NCI-H1436 (cell line): ENCODE measurements around the gene L3MBTL3.
"Not testable (repeated sequence)": the region's sequence is repeated elsewhere in the genome, so short reads cannot be mapped to it uniquely, and the experiment has no call there.

Experiments used
- DNase-seq: peaks from one replicate; lab custom pipeline; 2025; lab: John Stamatoyannopoulos, UW

Gene L3MBTL3

DNA sequence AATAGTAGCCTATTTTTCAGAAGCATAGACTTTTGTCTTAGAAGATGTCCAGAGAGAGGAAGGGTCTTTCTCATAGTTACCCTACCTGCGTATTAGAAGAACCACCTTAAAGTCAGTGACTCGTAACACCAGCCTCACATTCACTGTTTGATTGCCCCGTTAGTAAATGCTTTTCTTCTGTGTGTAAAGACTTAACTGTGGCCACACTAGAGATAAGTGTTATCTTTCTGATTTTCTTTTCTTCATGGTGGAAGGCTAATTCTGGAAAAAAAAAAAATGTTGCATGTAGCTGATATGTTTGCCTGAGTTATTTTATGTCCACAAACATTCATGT lies 120.5 kb downstream of the L3MBTL3 start:
- DNase-seq: no peak

DNA sequence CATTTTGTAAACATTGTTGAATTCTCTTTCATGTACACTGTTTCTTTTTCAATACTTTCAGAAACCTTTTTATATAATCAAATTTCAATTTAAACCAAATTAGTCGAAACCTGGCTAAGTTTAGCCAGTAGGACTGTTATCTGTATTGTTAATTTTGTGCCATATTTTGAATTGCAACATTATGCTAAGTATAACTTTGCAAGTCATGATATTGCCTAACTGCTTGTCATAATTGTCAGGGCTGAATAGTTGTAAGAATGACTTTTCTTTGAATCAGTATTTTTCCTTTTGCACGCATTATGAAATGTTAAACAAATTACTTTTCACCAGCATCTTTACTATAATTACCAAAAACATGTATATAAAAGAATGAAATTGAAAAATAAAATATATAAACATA lies 121.7 kb downstream of the L3MBTL3 start:
- no peak for DNase-seq

DNA sequence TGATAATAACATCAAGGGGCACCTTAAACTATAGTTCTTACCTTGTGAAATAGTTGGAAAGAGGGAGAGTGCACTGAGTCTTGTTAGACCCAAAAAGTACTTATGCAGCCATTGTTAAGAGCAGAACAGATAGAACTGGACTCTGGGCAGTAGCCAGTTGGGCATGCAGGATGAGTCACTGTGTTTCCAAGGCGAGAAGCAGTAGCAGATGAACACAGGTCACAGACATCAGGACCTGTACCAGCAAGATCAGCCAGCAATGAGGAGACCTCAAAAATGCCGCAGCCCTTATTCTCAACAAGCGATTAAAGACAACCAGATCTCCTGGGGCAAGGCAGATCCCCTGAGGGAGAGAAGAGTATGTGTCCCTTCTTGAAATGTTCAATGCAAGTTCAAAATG lies 125.3 kb downstream of the L3MBTL3 start:
- no peak for DNase-seq

DNA sequence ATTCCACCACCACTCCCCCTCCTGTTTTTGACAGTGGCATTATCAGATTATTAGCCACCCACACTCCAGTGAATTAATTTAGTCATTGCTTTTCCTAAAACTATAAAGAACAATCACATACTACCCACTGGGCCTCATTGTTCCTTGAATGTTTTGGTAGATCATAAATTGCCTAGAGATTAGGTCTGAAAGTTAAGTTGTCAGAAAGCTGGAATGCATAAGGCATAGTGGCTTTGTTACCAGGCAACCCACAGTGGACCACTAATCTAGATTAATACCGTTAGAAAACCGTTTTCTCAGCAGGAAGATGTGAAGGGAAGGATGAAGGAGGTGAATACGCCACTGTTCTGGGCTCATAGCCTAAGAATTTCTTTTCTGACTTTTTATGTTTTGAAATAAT lies 128.7 kb downstream of the L3MBTL3 start:
- no peak for DNase-seq

DNA sequence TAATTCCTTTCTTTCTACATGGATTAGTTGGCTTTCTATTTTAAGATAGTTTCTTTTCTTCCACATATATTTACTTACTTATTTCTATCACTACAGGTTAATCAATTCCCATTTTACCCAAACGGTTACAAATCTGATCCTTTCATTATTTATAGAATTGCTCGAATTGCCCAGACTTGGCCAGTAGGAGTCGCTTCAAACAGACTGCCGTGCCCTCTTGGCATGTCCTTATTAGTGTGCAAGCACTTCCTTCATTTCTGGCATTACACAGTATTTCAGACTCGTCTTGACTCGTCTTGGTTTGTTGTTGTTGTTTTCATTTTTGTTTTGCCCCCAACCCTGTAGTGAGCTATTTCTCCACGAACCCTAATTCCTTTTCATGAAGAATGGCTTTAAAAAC lies 129.8 kb downstream of the L3MBTL3 start:
- no peak for DNase-seq

DNA sequence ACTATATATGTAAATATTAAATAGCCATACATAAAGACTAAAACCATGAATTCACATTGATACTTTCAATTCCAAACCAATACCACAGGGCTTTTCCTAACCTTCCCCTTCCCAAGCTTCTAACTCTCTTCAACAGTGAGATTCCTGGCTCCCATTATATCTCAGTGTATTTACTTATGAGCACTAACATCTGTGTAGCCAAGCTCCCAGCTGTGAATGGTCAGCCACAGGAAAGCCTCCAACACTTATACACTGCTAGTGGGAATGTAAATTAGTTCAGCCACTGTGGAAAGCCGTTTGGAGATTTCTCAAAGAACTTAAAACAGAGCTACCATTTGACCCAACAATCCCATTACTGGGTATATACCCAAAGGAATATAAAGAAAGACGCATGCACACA lies 130.6 kb downstream of the L3MBTL3 start:
- not testable (repeated sequence) for DNase-seq

DNA sequence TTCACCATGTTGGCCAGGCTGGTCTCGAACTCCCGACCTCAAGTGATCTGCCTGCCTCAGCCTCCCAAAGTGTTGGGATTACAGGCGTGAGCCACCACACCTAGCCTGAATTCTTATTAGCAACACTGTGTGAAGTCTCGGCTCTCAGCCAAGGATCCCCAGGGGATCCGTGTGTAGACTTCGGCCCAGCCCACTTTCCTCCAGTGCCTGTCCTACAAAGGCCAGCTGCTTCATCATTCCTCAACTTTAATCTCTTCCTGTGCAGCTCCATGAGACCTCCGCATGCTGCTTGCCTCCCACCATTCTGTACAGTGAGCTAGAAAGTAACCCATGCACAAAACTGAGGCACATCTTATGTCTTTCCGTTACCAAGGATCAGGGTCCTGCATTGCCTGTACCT lies 132.5 kb downstream of the L3MBTL3 start:
- no peak for DNase-seq

DNA sequence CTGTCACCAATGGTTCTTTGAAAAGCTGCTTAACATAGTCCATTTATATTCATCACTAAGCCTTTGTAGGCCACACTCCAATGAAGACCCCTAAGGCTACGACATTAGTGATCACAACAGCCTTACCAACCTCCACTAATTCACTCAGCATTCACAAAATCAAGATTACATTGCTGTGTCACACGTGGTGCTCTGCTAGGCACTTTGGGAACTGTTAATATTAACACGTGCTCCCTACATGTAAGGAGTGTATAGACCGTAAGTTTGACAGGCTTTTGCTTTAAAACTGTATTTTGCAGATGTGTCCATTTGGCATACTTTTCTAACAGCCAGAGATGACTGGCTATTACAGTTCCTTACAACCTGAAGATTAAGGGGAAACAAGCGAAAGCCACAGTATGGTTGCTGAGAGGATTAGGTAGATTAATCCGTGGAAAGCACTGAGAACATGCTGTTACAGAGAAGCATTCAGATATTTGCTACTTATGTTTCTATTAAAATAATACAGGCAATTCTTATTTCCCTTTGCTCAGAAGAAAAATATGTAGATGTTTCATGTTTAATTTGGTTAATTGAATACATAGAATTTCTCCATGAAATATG lies 134.6 kb downstream of the L3MBTL3 start:
- DNase-seq: no peak

DNA sequence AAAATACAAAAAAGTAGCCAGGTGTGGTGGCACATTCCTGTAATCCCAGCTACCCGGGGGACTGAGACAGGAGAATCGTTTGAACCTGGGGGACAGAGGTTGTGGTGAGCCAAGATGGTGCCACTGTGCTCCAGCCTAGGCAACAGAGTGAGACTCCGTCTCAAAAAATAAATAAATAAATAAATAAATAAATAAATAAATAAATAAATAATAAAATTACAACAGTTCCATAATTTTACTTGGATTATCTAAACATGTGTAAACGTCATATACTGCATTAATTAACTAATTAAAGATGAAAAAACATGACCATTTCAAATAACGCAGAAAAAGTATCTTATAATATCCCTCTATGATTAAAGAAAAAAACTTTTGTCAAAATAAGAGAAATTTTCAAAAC lies 138.5 kb downstream of the L3MBTL3 start:
- no peak for DNase-seq

DNA sequence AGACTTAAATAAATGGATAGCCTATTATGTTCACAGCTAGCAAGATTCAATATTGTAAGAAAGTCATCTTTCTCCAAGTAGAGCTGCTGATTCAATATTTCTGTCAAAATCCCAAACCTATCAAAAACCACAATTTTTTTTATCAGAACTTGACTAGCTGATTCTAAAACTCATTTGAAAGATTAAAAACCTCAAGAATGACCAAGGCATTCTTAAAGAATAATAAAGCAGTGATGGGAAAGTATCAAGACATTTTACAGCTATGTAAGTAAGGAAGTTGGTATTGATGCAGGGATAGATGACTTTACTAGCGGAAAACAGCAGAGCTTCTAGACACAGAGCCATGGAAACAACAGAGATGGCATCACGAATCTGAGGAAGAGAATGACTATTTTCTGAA lies 139.7 kb downstream of the L3MBTL3 start:
- no peak for DNase-seq

DNA sequence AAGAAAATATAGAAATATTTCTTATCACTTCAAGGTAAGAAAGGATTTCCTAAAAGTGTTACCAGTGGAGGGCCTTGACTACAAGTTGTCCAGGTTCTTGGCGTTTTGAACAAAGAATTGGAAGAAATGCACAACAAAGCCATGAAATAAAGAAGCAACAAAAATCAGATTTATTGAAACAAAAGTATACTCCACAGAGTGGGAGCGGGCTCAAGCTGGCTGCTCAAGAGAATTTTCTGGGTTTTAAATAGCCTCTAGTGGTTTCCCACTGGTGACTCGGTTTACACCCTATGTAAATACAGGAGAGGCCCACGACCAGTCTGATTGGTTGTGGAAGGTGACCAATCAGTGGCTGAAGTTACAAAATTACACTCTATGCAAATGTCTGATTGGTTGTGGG lies 140.2 kb downstream of the L3MBTL3 start:
- no peak for DNase-seq

DNA sequence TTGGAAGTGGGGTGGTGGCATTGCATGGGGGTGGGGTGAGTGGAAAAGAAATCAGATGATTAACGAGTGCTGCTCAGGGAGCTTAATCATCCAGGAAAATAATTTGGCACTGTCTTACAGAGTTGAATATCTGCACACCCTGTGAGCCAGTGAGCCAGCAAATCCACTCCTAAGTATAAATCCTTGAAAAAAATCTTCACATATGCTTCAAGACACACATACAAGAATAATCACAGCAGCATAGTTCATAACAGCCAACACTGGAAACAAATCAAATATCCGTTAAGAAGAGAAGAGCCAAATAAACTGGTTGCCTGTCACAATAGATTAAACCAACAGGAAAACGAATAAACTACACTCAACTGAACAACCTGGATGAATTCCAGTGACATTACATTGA lies 141.6 kb downstream of the L3MBTL3 start:
- DNase-seq: no peak

DNA sequence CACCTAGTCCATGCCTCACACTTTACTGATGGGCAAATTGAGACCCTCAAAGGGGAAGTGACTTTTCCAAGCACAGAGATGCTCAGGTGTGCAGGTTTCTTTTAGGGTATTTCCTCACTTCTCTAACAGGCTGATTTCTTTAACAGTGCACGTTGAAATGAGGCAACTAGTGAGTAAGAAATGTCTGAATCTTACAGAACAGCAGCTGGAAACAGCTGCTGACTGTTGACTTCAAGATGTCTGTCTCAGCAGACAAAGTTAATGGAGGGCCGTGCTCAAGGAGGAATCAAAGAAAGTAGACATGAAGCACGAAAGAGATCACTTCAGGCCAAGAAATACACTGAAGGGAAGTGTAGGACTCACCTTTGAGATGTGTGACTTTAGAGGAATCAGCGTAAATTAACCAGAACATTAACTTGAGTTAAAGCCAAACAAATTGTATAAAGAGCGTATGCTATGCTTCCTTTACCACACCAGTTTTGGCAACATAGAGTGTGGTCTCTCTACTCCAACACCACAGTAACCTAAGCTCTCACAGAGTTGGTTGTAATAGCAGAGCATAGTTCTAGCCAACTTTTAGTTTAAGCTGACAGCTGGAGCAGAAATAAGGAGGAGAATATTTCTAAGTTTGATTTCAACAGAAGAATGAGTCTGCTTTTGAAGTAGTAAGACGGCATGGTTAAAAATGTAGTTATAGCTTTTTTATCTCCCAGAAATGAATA lies 143.5 kb downstream of the L3MBTL3 start:
- no peak for DNase-seq

DNA sequence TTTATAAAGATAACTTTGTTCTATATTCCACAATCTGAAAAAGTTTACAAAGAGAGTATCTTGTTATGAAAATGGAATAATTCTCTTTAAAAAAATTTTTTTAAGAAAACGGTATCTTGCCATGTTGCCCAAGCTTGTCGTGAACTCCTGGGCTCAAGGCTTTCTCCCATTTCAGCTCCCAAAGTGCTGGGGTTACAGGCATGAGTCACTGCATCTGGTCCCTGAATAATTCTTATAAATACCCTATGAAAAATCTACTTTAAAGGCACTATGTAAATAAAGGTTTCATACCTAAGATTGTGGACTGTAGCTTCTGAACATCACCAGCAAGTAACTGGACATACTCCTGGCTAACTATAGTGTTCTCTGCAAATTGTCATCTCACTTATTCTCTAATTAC lies 144.0 kb downstream of the L3MBTL3 start:
- DNase-seq: no peak

DNA sequence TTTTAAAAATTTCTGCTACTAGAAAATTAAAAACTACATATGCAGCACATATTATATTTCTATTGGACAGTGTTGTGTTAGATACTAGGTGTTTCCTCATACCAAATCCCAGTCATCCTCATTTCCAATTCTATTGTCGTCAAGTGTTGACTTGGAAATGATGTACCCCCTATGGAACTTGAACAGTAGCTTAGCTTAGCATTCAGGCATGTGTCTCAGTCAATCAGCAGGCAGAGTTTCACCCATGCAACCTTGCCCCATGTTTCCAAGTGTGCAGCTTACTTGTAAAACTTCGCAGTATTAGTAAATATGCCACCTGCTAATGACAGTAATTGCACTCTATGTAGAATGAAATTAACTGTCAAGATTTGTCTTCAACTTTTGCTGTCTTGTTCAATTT lies 144.9 kb downstream of the L3MBTL3 start:
- no peak for DNase-seq

DNA sequence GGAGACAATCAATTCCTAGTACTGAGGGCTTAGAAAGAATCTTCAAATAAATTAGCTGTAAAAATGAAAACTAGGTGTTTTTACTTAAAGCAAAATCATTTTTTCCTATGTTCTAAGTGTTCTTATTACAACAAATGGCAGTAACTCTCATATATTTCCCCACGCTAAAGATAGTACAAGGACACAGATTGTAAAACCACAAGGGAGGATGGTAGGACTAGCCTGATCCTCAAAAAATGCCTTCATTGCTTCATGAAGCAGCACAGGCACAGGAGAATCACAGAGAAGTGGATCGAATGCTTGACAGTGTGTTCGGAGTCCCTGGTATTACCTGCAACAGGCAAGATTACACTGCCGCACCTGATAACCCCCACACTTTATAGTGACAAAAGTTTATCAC lies 145.9 kb downstream of the L3MBTL3 start:
- DNase-seq: no peak

DNA sequence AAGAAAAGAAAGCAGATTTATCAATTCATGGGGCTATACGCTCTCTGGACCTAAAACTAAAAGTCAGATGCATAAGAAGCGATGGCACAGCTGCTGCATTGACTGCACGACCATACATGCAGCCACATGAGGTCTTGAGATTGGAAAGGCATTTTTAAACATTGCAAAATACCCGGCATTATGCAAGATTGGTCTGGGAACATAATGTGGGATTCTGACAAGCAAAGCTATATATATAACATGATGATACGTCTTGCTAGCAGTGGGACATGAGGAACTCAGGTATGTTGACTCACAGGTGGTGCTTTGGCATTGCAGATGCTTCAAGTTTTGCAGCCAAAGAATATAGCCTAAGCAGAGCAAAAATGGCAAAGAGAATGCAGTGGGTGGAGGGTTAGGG lies 149.3 kb downstream of the L3MBTL3 start:
- DNase-seq: no peak

DNA sequence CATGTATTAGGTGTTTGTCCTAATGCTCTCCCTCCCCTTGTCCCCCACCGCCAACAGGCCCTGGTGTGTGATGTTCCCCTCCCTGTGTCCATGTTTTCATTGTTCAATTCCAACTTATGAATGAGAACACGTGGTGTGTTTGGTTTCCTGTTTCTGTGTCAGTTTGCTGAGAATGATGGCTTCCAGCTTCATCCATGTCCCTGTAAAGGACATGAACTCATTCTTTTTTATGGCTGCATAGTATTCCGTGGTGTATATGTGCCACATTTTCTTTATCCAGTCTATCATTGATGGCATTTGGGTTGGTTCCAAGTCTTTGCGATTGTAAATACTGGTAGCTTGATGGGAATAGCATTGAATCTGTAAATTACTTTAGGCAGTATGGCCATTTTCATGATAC lies 151.8 kb downstream of the L3MBTL3 start:
- DNase-seq: not testable (repeated sequence)

DNA sequence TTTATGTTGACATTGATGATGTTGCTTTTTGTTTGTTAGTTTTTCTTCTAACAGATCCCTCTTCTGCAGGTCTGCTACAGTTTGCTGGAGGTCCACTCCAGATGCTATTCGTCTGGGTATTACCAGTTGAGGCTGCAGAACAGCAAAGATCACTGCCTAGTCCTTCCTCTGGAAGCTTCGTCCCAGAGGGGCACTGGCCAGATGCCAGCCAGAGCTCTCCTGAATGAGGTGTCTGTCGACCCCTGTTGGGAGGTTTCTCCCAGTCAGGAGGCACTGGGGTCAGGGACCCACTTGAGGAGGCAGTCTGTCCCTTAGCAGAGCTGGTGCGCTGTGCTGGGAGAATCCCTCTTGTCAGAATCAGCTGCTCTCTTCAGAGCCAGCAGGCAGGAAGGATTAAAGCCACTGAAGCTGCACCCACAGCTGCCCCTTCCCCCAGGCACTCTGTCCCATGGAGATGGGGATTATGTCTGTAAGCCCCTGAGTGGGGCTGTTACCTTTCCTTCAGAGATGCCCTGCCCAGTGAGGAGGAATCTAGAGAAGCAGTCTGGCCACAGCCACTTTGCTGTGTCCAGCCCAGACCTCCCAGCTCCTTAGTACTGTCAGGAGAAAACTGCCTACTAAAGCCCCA lies 155.1 kb downstream of the L3MBTL3 start:
- DNase-seq: not testable (repeated sequence)

DNA sequence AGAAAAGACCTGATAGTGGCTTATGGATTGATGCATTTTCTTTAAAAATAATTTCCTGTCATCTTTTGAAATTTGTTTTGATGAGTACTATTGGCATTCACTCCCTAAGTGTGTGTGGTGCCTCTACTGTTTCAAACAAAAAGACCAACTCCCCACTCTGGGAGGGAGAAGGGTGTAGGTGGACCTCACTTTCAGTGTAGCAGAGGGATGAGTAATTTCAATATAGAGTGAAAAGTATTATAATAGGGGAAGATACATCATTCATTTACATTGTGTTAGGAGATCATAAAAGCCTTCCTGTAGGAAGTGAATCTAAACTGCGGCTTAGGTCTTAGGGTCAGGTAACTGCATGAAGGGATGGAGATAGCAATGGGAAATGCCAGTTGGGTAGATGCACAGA lies 158.0 kb downstream of the L3MBTL3 start:
- DNase-seq: no peak

DNA sequence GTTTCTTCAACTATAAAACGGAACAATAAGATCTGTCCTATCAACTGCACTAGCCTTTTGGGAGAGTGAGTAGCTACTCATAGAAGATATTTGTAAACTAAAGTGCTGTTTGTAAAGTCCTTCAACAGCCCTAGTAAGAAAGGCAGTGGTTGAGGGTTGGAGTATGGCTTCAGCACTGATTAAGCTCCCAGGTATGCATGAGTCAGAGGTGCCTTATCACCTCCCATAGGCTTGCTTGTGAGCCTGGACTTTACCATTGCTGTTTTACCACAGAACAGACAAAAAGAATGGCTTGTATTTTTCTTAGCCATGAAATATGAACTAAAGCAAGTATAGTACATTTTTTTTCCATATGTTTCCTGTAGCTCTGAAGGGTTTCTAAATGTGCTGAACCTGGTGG lies 160.3 kb downstream of the L3MBTL3 start:
- no peak for DNase-seq

DNA sequence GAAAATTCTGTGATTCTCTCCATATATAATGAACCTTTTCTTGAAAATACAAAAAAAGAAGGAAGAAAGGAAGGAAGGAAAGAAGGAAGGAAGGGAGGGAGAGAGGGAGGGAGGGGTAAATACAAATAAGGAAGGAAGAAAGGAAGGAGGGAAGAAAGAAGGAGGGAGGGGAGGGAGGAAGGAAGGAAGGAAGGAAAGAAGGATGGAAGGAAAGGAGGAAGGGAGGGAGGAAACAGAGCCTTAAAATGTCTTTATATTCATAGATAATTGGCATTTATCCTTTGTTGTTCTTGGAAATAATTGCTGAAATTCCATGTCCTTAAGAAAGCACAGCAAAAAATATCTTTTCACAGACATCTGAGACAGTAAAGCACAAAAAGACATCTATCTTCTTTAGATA lies 164.1 kb downstream of the L3MBTL3 start:
- DNase-seq: no peak

DNA sequence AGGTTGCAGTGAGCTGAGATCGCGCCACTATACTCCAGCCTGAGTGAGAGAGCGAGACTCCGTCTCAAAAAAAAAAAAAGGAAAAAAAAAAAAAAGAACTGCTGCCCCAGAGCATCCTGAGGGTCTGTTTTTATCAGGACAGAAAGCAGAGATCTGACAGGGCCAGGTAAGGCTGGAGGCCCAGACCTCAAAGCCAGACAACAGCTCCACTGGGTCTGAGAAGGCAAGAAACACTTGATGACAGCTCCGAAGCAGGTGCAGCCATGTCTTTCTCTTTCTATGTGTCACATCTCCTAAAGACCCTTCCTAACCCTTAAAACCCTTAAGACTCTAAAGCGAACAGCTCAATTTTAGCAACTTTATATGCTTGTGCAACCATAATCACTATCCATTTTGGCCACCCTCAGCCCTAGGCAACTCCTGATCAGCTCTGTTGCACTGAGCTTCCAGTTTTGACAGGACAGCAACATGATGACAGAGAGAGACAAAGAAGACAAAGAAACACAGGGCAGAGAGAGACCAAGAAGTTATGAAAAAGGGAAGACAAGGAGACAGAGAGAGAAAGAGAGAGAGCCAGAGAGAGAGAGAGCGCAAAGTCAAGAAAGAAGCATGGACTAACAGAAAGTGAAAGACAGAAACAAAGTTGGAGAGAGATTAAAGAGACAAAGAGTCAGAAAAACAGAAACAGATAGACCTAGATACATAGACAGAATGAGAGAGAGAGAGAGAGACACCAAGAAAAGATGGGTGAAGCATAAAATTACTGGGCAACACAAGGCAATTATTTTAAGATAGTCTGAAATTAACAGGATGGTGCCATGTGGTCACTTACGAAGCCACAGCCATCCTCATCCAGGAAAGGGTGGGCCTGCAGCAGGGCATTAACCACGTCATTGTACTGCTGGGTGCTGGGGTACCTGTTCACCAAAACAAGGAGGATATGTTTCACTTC lies 165.2 kb downstream of the L3MBTL3 start:
- no peak for DNase-seq
